Measurements from ENCODE around the gene UNC93B1.

UNC93B1 gene

DNA sequence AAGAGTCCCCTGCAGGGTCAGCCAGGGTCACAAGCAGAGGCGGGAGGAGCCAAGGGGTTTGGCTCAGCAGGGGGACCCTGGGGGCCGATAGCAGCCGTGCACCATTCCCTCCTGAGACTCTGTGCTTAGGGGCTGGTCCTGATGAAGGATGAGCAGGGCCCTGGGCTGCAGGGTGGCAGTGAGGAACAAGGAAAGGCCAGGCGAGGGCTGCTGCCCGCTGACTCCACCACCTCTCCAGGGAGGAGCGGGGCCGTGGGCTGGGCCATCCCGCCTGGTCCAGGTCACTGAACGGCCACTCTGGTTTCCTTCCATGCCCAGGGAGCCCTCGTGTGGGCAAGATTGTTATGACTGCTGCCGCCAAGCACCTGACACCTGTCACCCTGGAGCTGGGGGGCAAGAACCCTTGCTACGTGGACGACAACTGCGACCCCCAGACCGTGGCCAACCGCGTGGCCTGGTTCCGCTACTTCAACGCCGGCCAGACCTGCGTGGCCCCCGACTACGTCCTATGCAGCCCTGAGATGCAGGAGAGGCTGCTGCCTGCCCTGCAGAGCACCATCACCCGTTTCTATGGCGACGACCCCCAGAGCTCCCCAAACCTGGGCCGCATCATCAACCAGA lies 17.4 kb upstream of the UNC93B1 start:
- DNase-seq: no peak

DNA sequence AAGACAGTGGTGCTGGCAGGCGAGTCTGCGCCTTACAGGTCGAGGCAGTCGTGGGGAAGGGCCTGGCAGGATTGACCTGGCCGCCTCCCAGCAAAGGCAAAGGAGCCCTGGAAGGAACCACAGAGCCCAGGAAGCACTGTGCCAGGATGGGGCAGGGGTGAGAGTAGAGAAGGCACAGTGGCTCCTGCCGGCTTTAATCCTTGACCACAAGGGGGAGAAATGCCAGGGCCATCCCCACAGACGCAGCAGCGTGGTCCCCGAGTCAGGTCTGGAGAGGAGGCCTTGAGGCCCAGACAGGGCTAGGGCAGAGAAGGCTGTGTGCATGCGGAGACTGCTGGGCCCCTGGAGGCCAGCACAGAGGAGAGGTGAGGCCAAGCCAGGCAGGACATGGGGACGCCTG lies 16.7 kb upstream of the UNC93B1 start:
- no peak for DNase-seq

DNA sequence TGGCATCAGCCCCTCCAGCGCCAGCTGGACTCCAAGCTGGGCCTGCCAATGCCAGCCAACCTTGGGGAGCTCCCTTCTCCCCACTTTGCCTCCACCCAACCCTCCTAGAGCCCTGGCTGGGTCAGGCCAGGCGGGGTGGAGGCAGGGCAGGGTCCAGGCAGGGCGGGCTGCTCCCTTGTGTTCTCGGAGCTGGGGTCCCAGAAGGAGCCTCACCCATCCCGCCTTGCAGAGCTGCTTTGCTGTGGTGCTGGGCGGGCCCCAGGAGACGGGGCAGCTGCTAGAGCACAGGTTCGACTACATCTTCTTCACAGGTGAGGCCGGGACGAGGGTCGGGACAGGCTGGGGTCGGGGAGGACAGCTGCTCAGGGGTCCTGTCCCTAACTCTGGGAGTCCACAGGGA lies 15.6 kb upstream of the UNC93B1 start:
- no peak for DNase-seq

DNA sequence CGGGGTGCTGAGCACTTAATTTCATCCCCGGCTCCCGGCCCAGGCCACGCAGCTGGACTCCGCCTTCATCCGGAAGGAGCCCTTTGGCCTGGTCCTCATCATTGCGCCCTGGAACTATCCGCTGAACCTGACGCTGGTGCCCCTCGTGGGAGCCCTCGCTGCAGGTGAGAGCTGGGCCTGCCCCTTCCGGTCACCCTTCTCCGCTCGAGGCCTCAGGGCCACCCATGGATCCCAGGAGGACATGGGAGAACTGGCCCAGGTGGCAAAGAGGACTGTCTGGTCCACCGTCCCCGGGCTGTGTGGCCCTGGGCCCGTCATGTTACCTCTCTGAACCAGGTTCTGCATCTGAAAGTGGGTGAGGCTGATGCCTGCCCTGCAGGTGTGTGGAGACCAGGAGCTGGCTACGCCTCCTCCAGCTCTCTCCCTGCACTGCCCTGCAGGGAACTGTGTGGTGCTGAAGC lies 14.9 kb upstream of the UNC93B1 start:
- DNase-seq: no peak

DNA sequence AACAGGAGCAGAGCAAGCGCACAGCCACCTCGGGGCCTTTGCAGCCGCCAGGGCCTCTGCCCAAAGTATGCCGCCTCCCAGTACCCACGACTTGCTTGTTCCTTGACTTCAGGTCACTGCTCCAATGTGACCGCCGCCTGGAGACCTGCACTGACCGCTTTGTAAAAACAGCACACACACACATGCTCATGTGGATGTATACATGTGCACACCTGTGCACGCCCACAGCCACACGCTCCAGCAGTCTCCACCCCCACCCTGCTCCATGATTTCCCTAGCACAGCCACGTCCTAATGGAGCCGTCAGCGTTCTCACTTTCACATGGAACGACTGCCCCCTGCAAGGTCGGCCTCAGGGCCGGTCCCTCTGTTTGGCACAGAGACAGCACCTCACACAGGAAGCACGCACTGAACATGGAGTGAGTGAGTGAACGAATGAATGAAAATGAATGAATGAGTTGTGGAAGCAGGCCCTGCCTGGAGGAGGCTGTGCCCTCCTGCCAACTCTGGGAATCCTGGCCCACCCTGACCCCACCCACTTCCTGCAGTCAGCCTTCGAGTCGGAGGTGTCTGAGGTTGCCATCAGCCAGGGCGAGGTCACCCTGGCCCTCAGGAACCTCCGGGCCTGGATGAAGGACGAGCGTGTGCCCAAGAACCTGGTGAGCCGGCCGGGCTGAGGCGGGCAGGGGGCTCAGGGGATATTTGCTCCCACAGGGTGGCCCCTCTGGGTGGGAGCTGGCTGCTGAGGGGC lies 14.3 kb upstream of the UNC93B1 start:
- no peak for DNase-seq

DNA sequence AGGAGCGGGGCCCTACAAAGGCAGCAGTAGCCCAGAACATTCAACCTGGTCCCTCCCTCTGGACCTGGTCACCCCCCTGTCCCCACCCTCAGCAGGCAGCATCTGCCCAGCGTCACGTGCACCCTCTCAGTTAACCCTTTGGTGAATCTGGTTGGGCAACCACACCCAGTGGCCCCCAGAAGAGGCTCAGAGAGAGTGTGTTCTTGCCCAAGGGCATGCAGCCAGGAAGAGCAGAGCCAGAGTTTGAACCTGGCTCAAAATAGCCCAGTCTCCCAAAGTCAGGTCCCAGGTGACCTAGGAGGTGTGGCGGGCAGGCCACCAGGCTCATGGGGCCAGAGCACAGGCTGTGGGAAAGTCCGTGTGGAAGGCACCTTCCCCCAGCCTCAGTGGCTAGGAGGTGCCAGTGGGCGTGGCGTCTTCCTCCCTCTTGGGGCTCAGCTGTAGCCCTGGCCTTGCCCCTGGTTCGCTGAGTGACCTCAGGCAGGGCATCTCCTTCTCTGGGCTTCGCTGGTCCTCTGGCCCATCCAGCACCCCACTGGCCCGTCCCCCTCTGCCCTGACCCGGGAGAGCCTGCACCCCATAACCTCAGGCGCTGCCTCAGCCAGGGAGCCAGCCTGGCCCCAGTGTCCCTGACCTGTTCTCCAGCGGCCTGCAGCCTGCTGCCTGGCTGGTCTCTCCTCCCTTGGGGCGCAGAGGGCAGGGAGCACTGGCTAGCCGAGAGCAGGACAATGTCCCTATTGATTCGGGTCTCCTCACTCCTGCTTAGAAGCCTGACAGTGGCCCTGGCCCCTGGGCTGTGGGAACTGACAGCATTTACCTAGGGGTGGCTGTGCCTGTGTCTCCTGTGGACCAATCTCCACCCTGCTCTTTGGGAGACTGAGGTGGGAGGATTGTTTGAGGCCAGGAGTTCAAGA lies 13.3 kb upstream of the UNC93B1 start:
- DNase-seq: no peak

DNA sequence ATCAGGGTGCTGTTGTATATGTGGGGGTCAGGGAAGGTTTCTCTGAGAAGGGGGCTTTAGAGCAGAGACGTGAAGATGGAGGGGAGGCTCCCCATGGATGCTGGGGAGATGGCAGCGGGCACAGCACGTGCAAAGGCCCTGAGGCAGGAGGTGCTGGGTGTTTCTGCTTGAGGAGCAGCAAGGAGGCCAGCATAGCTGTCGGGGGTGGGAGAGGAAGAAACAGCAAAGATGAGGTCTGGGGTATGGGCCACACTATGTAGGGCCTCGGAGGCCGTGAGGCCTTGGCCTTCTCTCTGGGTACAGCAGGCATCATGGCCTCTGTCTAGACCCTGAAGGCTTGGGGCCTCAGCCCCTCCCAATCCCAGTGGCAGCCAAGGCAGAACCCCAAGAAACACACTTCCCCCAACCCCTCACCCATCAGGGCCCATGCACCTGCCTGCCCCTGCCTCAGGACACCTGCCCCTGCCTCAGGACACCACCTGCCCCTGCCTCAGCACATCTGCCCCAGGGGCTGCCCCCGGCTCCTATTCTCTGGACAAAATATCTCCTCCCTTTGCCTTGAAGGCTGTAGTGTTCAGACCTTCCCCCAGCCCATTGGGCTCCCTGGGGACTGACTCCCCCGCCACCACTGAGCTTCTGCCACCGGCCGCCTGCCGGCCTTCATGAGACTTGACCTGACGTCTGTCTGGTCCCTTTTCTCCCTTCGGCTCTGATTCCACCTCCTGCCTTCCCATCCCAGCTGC lies 12.4 kb upstream of the UNC93B1 start:
- DNase-seq: no peak

DNA sequence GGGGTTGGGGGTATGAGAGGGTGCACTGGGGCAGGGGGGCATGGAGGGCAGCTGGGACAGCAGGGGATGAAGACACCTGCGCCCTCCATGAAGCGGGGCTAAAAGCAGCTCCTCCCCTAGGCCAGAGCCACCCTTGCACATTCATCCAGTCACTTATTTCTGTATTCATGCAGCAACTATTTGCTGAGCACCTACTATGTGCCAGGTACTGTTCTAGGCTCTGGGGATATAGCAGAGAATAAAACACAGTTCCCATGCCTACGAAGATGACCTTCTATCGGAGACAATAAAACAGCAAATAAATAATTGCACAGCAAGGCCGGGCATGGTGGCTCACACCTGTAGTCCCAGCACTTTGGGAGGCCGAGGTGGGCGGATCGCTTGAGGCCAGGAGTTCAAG lies 11.6 kb upstream of the UNC93B1 start:
- DNase-seq: no peak

DNA sequence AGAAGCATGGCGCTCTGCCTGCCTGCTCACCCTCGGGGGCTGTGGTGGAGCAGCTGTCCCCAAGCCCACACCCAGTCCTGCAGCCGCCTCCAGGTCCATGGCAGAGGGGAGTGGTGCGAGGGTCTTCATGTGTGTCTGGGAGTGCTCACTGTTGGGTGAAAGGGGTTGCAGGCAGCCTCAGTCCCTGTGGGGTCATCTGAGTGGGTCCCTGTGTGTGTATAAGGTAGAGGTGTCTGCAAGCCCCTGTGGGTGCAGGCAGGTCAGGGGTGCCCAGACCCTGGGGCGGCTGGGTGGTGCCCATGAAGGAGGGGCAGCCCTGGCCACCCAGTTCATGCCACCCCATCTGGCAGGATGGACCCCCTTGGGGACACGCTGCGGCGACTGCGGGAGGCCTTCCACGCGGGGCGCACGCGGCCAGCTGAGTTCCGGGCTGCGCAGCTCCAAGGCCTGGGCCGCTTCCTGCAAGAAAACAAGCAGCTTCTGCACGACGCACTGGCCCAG lies 11.1 kb upstream of the UNC93B1 start:
- DNase-seq: no peak

DNA sequence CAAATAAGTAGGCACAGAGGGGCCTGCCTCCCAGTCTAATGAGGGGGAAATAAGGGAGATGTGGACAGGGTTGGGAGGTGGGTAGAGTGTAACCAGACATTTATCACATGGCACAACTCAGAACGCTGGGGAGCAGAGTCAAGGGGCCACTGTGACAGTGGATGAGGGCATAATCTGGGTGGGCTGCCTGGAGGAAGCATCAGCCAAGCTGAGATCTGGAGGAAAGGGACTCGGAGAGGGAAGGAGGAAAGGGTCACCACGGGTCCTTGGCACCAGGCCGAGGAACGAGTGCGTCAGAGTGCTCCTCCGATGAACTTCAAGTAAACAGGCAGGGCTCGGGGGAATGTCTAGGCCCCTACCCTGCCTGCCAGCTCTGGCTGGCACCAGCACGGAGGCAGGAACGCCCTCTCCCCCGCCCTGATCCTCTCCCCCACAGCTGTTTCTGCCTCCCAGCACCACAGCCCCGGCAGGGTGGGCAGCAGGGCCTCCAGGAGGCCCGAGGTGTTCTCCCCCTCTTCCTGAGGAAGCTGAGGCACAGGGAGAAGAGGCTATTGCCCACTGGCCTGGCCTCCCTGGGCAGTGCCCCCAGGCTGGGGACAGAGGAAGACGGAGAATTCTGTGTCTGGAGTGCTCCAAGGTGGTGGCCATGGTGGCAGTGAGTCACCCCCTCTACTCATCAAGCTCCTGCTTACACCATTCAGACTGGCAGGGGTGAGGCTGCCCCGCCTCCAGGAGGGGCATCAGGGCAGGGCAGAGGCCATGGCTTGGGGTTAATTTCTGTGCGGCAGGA lies 10.5 kb upstream of the UNC93B1 start:
- no peak for DNase-seq

DNA sequence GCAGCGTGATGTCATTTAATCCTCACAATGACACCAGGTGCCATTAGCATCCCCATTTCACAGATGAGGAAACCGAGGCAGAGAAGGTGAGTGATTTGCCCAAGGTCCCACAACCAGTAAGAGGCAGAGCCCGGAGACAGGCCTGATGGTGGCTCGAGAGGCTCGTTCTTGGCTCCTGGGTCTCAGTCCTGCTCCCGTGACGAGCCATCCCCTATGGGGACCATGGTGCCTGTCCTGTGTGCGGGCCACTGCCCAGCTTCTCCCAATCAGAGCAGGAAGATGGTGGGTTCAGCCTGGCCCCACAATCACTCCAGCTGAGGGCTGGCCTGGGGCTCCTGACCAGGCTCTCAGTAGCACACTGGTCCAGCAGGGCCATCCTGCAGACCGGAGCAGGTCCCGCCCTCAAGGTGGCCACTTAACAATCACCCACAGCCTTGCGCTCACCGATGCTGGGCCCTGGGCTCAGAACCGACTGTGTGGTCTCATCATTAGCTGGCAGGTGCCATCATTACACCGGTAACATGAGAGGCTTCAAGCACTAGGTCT lies 9.8 kb upstream of the UNC93B1 start:
- DNase-seq: no peak

DNA sequence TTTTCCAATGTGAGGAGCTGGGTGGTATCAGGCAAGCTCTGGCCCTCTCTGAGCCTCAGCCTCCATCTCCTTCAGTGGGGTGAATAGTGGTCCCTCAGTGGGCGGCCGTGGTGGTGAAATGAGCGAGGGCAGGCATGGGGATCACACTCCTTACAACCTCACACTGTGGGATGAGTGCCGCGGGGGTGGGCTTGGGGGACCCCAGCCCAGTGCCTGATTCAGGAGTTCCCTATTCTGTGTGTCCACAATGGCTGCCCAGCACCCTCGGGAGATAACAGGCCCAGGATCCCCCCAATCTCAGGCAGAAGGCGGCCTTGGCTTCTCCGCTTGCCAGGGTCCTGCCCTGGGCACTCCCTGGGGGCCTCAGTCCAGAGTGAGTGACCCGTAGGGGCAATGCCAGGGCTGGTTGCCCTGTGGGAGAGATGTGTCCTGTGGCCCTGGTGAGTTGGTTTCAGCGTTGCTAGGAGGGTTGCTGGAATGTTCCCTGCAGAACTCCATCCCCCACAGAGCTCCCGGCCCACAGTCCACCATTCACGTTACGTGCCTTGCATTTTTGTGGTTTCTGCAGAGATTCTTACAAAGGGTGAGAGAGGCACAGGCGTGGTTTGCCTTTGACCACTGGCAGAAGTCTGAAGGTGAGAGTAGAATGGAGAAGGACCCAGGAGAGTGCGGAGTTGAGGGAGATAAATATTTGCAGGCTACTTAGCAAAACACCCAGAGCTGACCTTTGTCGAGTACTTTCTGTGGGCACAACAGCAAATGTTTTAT lies 9.1 kb upstream of the UNC93B1 start:
- DNase-seq: no peak

DNA sequence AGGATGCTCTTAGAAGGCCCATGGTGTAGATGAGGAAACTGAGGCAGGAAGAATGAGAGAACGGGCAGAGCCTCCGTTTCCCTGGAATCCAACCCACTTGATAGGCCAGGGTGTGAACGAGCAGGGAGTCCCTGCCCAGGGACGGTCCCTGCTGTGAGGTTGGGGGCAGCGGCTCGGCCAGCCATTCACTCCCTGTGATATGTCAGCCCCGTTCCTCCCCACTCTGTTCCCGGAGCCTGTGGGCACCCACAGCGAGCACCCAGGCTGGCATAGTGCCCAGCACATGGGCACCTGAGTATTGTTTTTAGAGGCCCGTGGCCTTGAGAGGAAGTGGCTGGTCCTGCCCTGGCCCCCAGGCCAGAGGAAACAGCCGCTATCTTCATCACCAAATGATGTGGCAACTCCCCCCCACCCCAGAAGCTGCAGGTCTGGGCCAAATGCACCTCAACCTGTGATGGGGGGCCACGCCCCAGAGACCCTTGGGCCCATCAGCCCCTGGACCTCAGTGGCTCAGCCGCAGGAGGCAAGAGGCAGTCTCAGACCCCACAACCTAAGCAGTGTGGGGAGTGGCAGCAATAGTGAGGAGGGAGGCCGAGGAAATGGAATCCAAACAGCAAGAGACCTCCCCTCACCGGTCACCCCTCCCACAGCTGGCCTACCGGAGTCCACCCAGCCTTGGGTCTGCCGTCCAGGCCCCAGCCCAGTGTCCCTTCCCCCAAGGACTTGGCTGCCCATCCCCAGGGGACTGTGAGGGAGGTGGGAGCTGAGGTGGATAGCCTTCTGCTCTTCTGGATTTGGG lies 8.3 kb upstream of the UNC93B1 start:
- DNase-seq: no peak

DNA sequence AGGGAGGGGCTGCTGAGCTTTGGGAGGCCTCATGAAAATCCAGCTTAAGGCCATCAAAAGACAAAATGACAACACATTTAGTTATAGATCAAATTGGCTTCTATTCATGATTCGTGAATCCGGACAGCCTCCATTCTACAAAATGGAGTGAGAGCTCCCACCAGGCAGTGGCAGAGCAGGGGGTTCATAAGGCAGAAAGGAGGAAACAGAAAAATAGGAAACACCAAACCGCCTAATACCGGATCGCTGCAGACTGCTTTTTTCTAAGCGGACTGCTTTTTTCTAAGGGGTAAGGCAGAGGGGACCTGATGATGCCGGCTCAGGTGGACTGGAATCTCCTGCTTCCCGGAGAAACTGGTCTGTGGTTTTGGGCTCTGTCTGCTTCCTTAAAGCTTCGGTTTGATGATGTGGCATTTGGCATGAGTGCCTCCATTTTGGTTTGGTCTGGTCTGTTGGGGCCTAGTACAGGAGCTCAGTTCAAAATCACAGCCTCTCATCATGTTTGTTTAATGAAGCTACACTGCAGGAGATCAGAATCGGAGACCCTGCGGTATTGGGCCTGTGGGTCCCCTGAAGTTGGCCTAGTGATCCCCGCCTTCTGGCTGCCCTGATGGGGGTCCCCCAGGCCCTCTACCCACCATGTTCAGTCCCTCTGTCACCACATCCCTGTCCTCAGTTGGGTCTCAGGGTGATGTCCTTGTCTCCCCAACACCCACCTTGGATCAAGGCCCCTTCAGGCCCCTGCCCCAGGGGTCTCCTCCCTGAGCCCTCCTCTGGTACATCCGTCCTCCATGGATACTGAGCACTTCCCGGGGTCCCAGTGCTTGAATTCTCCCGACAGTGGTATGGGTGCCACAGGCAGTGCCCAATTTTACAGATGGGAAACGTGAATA lies 7.4 kb upstream of the UNC93B1 start:
- no peak for DNase-seq

DNA sequence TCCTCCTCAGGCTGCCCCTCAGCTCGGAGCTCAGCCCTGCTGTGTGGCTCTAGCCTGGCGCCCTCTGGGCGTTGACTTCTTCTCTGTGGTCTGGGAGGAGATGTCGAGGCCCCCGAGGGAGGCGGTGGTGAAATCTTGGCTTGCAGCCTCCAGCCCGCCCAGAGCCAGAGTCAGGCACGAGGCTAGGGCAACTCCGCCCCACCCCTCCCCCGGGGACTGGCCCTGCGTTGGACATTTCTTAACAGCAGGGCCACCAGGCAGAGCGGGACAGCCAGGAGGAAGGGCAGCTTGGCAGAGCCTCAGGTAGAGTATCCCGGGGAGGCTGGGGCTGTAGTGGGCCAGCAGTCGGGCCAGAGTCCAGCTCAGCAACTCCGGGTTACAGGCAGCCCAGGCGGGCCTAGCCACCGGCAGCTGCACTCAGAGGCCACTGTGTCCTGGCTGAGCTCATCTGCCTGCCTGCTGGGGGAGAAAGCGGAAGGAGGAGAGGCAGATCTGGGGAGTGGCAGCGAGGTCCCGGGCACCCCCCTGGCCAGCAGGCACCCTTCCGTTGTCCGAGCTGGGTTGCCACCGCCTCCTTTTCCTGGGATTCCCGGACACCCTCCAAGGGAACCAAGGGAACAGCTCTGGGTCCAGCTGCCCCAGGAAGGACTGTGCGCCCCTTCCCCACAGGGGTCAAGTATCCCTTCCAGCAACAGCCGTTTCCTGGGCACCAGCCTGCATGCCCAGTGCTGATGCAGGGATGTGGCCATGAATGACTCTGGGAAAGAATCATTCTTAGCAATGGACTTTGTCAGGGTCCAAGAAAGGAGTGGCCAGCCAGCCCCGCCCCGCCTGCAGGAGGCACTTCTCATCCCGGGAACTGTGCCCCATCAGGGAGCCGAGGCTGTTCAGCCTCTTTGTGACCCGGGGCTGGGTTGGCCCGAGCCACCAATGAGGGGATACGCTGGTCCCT lies 6.5 kb upstream of the UNC93B1 start, which contains the start of gene ALDH3B1:
Gene ALDH3B1 (plus strand): TSS at position 238 of the 952 bp plus-strand sequence. CDS start 4,971 bp downstream, outside the sequence.
- no peak for DNase-seq

DNA sequence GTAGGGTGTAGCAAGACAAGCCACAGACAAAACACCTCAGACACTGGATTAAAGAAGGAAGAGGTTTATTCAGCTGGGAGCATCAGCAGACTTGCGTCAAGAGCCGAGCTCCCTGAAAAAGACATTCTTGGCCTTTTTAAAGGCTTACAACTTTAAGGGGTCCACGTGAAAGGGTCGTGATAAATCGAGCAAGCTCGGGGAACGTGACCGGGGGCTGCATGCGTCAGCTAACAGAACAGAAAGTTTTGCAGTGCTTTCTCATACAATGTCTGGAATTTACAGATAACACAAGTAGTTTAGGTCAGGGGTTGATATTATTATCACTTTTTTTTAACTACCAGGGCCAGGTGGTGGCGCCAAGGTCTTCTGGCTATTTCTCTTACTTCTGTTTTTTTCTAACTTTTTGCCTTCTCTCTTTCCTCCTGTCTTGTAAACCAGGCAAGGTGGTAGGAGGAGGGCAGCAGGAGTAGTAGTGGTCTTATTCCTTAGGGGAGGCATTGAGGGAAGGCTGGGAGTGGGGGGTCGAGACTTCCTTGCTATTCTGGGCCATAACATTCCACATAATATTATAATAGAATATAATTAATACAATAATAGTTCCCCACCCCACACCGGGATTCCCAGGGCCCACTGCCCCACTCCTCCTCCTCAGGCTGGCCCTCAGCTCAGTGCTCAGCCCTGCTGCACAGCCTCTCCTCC lies 5.6 kb upstream of the UNC93B1 start:
- DNase-seq: no peak

All from NCI-H2171 (cell line).